IMR-90 (cell line): Measurements from ENCODE around the gene CCR5. TPM values are rescaled to one million over a fixed set of nuclear protein-coding genes. Genes with fewer than 3 reads are reported as not detected.

Experiments used
- ATAC-seq: fragments of 200-7000 bp; cut with Tn5 transposase; 2 replicates; pipeline ENCODE4 v1.9.1; 2020; ENCODE audit warnings: low read depth, mild to moderate bottlenecking, moderate library complexity
- BruUV-seq: library from RNA; stranded (reverse); fragments of 400-500 nt; replicated peaks from 2 replicates; lab custom pipeline; 2021; lab: Mats Ljungman, UMichigan
- CTCF ChIA-PET: fragments of 300-600 bp; formaldehyde crosslinking; extraction: SDS; loops from one replicate; lab custom pipeline; 2021; ENCODE audit warnings: antibody characterized with exemption; lab: Yijun Ruan, JAX
- POLR2A ChIA-PET: fragments of 300-600 bp; sonication (Branson Sonifier 250); formaldehyde crosslinking; loops from one replicate; lab custom pipeline; 2022; ENCODE audit warnings: antibody characterized with exemption; ENCODE audit not compliant: unreplicated experiment; lab: Charles Lee
- DNase-seq: peaks from one replicate; pipeline ENCODE4 v3.0.0; 2013
- H2AFZ ChIP-seq: replicated peaks from 2 replicates; pipeline ENCODE3; 2013; ENCODE audit warnings: low read length, mild to moderate bottlenecking; ENCODE audit not compliant: poor library complexity
- H2AK5ac ChIP-seq: 2 replicates; pipeline ENCODE4 v1.6.1; 2013; ENCODE audit warnings: low read depth, low read length, inconsistent platforms
- H2AK9ac ChIP-seq: replicated peaks from 2 replicates; pipeline ENCODE3; 2013; ENCODE audit warnings: mild to moderate bottlenecking, low read depth, low read length, moderate library complexity; ENCODE audit not compliant: poor library complexity
- H2BK120ac ChIP-seq: 2 replicates; pipeline ENCODE4 v1.6.1; 2013; ENCODE audit warnings: low read depth, low read length, inconsistent platforms
- H2BK15ac ChIP-seq: 3 replicates; pipeline ENCODE4 v1.6.1; 2013; ENCODE audit warnings: low read depth, low read length, inconsistent platforms
- H2BK20ac ChIP-seq: 2 replicates; pipeline ENCODE4 v1.6.1; 2013; ENCODE audit warnings: low read depth, mild to moderate bottlenecking, inconsistent platforms, low read length, moderate library complexity
- H2BK5ac ChIP-seq: 2 replicates; pipeline ENCODE4 v1.6.1; 2013; ENCODE audit warnings: mild to moderate bottlenecking, low read depth, low read length, inconsistent platforms; ENCODE audit not compliant: poor library complexity, severe bottlenecking
- H3K14ac ChIP-seq: replicated peaks from 2 replicates; pipeline ENCODE4 v1.6.1; 2013; ENCODE audit warnings: low read depth, low read length, inconsistent platforms
- H3K18ac ChIP-seq: 2 replicates; pipeline ENCODE4 v1.6.1; 2013; ENCODE audit warnings: low read depth, low read length, control low read depth
- H3K23ac ChIP-seq: 2 replicates; pipeline ENCODE4 v1.6.1; 2013; ENCODE audit warnings: low read depth, low read length, inconsistent platforms
- H3K27ac ChIP-seq: 2 replicates; pipeline ENCODE4 v1.5.1; 2013; ENCODE audit warnings: mild to moderate bottlenecking, control low read depth, low read length; ENCODE audit not compliant: insufficient read depth
- H3K27me3 ChIP-seq: 2 replicates; pipeline ENCODE4 v1.6.1; 2013; ENCODE audit warnings: low read length; ENCODE audit not compliant: control insufficient read depth, insufficient read depth
- H3K36me3 ChIP-seq: 2 replicates; pipeline ENCODE4 v1.6.1; 2013; ENCODE audit warnings: low read length, mixed read lengths; ENCODE audit not compliant: control insufficient read depth, insufficient read depth
- H3K4ac ChIP-seq: 2 replicates; pipeline ENCODE4 v1.6.1; 2013; ENCODE audit warnings: low read depth, low read length, inconsistent platforms
- H3K4me1 ChIP-seq: 2 replicates; pipeline ENCODE4 v1.6.1; 2013; ENCODE audit warnings: low read length, mixed read lengths; ENCODE audit not compliant: control insufficient read depth, insufficient read depth
- H3K4me2 ChIP-seq: 2 replicates; pipeline ENCODE4 v1.6.1; 2013; ENCODE audit warnings: low read depth, mild to moderate bottlenecking, control low read depth, low read length, moderate library complexity
- H3K4me3 ChIP-seq: 2 replicates; pipeline ENCODE4 v1.5.1; 2013; ENCODE audit warnings: low read depth, mild to moderate bottlenecking, control low read depth, low read length, moderate library complexity; ENCODE audit not compliant: insufficient read depth
- H3K56ac ChIP-seq: 2 replicates; pipeline ENCODE4 v1.6.1; 2013; ENCODE audit warnings: low read length, inconsistent platforms; ENCODE audit not compliant: insufficient read depth; ENCODE audit errors: extremely low read depth
- H3K79me1 ChIP-seq, 2 experiments: 2 replicates each; pipeline ENCODE4 v1.6.1; 2013; ENCODE audit warnings: low read length in 2 of 2, inconsistent platforms in 1 of 2, low read depth in 1 of 2
- H3K9ac ChIP-seq: 2 replicates; pipeline ENCODE4 v1.6.1; 2013; ENCODE audit warnings: low read depth, low read length, control low read depth
- H3K9me1 ChIP-seq: 2 replicates; pipeline ENCODE4 v1.6.1; 2013; ENCODE audit warnings: low read length, inconsistent platforms; ENCODE audit not compliant: insufficient read depth
- H3K9me3 ChIP-seq: 2 replicates; pipeline ENCODE4 v1.6.1; 2013; ENCODE audit warnings: low read length; ENCODE audit not compliant: control insufficient read depth, insufficient read depth
- H4K20me1 ChIP-seq: 2 replicates; pipeline ENCODE4 v1.6.1; 2013; ENCODE audit warnings: low read length, inconsistent platforms; ENCODE audit not compliant: insufficient read depth
- H4K5ac ChIP-seq: 2 replicates; pipeline ENCODE4 v1.6.1; 2013; ENCODE audit warnings: mild to moderate bottlenecking, low read depth, low read length, control low read depth
- H4K8ac ChIP-seq, 2 experiments: 2 replicates each; pipeline ENCODE4 v1.6.1; 2013; ENCODE audit warnings: low read depth in 2 of 2, low read length in 2 of 2, control low read depth in 1 of 2, inconsistent platforms in 1 of 2
- H4K91ac ChIP-seq: 2 replicates; pipeline ENCODE4 v1.6.1; 2013; ENCODE audit warnings: low read depth, low read length, inconsistent platforms; ENCODE audit not compliant: insufficient read depth
- BHLHE40 ChIP-seq: fragments of 150-350 bp; IDR thresholded peaks from 2 replicates; pipeline ENCODE4 v1.6.1; 2016; ENCODE audit warnings: mild to moderate bottlenecking, low read depth, low read length
- CEBPB ChIP-seq: IDR thresholded peaks from 2 replicates; pipeline ENCODE4 v1.6.1; 2012; ENCODE audit warnings: low read depth, low read length, improper control_type of control experiment
- MAFK ChIP-seq: IDR thresholded peaks from 2 replicates; pipeline ENCODE4 v1.6.1; 2012; ENCODE audit warnings: low read depth, low read length, improper control_type of control experiment
- MAZ ChIP-seq: IDR thresholded peaks from 2 replicates; pipeline ENCODE4 v1.6.1; 2012; ENCODE audit warnings: low read depth, mild to moderate bottlenecking, low read length, improper control_type of control experiment, moderate library complexity, borderline replicate concordance
- MXI1 ChIP-seq: IDR thresholded peaks from 2 replicates; pipeline ENCODE4 v1.6.1; 2012; ENCODE audit warnings: low read depth, mild to moderate bottlenecking, low read length, moderate library complexity, borderline replicate concordance
- NFE2L2 ChIP-seq: fragments of 150-350 bp; IDR thresholded peaks from 2 replicates; pipeline ENCODE4 v1.6.1; 2016; ENCODE audit warnings: low read depth, mild to moderate bottlenecking, low read length
- POLR2A ChIP-seq: IDR thresholded peaks from 2 replicates; pipeline ENCODE4 v1.6.1; 2012; ENCODE audit warnings: mild to moderate bottlenecking, low read depth, low read length
- RAD21 ChIP-seq: IDR thresholded peaks from 2 replicates; pipeline ENCODE4 v1.6.1; 2012; ENCODE audit warnings: low read length, improper control_type of control experiment
- RFX5 ChIP-seq: IDR thresholded peaks from 2 replicates; pipeline ENCODE4 v1.8.0; 2012; ENCODE audit warnings: low read depth, mild to moderate bottlenecking, low read length, moderate library complexity
- SMC3 ChIP-seq: fragments of 150-350 bp; IDR thresholded peaks from 2 replicates; pipeline ENCODE4 v1.6.1; 2016; ENCODE audit warnings: low read depth, mild to moderate bottlenecking, antibody characterized with exemption, low read length, moderate library complexity
- WGBS, 2 experiments: methylation state at CpG; one replicate each; pipeline versions ENCODE4 v1.1.5 to v1.1.7; 2013; ENCODE audit warnings: missing lambda C conversion rate in 2 of 2; ENCODE audit not compliant: insufficient read length in 1 of 2; ENCODE audit errors: extremely low coverage in 2 of 2; 5-methylcytosine and 5-hydroxymethylcytosine counted together
- dilution Hi-C: fragments of 300-500 bp; cut with HindIII; formaldehyde crosslinking; loops from one replicate; pipeline ENCODE4 v1.14.3; 2018; ENCODE audit warnings: low sequenced_read_pairs; ENCODE audit not compliant: unreplicated experiment
- in situ Hi-C: fragments of 300-500 bp; cut with MboI; formaldehyde crosslinking; loops from 3 replicates; pipeline ENCODE4 v1.14.3; 2019; ENCODE audit warnings: low sequenced_read_pairs, inconsistent platforms, mixed read lengths
- intact Hi-C: fragments of 100-400 bp; cut with micrococcal nuclease; formaldehyde crosslinking; loops from 2 replicates; pipeline ENCODE4 v1.10.0; 2022
- polyA plus RNA-seq, 3 experiments: library from polyadenylated mRNA; depleted of rRNA; stranded (reverse); fragments of >200 nt; gene quantifications; 2 replicates each; pipeline ENCODE4 v1.2.3, GENCODE V29; 2012; ENCODE audit warnings: low replicate concordance in 1 of 3
- total RNA-seq: library from RNA; depleted of rRNA; stranded (reverse); fragments of >200 nt; gene quantifications from 2 replicates; pipeline ENCODE4 v1.2.3, GENCODE V29; 2012
- TF ChIP-seq, protein P1 (sequence below): fragments of 150-350 bp; IDR thresholded peaks from 2 replicates; pipeline ENCODE4 v1.6.1; 2016; ENCODE audit warnings: low read depth, mild to moderate bottlenecking, low read length, moderate library complexity, borderline replicate concordance
- TF ChIP-seq, protein P2 (sequence below): conservative IDR thresholded peaks from 2 replicates; pipeline ENCODE4 v1.5.1; 2012; ENCODE audit warnings: mild to moderate bottlenecking, low read depth, low read length, improper control_type of control experiment
- TF ChIP-seq, protein P3 (sequence below): fragments of 150-350 bp; IDR thresholded peaks from 2 replicates; pipeline ENCODE4 v1.6.1; 2017; ENCODE audit warnings: mild to moderate bottlenecking, antibody characterized with exemption, low read length, low read depth

CCR5 gene
- total and polyA plus RNA-seq, 2 of the 4 experiments (the other 2 are of a cell fraction) = not detected

DNA sequence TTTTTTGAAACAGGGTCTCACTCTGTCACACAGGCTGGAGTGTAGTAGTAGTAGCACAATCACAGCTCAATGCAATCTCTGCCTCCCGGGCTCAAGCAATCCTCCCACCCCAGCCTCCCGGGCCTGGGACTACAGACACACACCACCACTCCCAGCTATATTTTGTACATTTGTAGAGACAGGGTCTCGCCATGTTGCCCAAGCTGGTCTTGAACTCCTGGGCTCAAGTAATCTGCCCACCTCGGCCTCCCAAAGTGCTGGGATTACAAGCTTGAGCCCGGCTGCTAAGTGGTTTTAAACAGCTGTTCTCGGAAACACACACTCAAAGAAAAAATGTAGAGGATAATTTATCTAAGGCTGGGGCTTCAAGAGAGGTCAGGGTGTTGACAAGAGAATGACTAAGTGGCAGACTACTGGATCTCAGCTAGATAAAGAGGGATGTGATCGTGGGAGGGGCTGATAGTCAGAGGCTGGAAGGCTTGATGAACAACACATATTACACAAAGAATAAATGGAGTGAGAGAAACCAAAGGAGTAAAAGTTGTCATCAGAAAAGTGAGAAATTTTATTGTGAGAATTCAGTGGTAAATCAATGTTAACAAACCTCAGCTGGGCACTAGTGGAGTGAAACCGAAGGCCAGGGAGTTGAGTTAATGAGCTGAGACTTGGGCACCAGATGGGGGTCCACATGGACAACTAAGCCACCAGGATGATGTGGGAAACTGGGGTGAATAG is 29.4 kb downstream of the CCR5 start:
- Histone ChIP-seq H4K91ac (no peak overlapping the region), H2BK15ac (no peak overlapping the region), H3K4ac (no peak overlapping the region), H4K8ac (no peak overlapping the region), H3K4me2 (no peak overlapping the region), H2BK5ac (peak overlapping the region; percentile 47), H3K9me1 (no peaks in the 10 kb centered on the region; the same call in 1 of the 2 replicates), H3K56ac (no peak overlapping the region), H2AFZ (no peak overlapping the region), H3K9me3 (no peaks in the 10 kb centered on the region), H3K36me3 (no peaks in the 10 kb centered on the region), H2BK20ac (no peak overlapping the region), H3K4me1 (peaks cover 7% of the 10 kb centered on the region), H3K79me1 (no peaks in the 10 kb centered on the region), H3K27me3 (no peaks in the 10 kb centered on the region; the same call in 1 of the 2 replicates), H4K5ac (no peak overlapping the region), H4K20me1 (no peaks in the 10 kb centered on the region), H2AK5ac (no peak overlapping the region), H3K4me3 (no peak overlapping the region), H2AK9ac (no peak overlapping the region), H2BK120ac (no peak overlapping the region), H3K14ac (no peak overlapping the region), H3K9ac (no peak overlapping the region), H3K23ac (no peak overlapping the region), H3K27ac (no peak overlapping the region), H3K18ac (no peak overlapping the region)
- in situ Hi-C loops (no loop called here), intact Hi-C loops (no loop called here), dilution Hi-C loops (no loop called here)
- ATAC-seq = peak; percentile 64
- BruUV-seq = no TSS peak
- no CpG with 5 or more reads among the region's 8 CpGs for WGBS, 2 experiments
- POLR2A ChIA-PET = no interaction called here
- TF ChIP-seq MAFK (no peak), RAD21 (no peak), CEBPB (no peak), MXI1 (no peak), RFX5 (no peak), SMC3 (no peak), BHLHE40 (no peak), NFE2L2 (no peak), MAZ (no peak), POLR2A (no peak)
- TF ChIP-seq, protein P1, sequence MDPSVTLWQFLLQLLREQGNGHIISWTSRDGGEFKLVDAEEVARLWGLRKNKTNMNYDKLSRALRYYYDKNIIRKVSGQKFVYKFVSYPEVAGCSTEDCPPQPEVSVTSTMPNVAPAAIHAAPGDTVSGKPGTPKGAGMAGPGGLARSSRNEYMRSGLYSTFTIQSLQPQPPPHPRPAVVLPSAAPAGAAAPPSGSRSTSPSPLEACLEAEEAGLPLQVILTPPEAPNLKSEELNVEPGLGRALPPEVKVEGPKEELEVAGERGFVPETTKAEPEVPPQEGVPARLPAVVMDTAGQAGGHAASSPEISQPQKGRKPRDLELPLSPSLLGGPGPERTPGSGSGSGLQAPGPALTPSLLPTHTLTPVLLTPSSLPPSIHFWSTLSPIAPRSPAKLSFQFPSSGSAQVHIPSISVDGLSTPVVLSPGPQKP = no peak
- TF ChIP-seq, protein P2, sequence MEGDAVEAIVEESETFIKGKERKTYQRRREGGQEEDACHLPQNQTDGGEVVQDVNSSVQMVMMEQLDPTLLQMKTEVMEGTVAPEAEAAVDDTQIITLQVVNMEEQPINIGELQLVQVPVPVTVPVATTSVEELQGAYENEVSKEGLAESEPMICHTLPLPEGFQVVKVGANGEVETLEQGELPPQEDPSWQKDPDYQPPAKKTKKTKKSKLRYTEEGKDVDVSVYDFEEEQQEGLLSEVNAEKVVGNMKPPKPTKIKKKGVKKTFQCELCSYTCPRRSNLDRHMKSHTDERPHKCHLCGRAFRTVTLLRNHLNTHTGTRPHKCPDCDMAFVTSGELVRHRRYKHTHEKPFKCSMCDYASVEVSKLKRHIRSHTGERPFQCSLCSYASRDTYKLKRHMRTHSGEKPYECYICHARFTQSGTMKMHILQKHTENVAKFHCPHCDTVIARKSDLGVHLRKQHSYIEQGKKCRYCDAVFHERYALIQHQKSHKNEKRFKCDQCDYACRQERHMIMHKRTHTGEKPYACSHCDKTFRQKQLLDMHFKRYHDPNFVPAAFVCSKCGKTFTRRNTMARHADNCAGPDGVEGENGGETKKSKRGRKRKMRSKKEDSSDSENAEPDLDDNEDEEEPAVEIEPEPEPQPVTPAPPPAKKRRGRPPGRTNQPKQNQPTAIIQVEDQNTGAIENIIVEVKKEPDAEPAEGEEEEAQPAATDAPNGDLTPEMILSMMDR = no peak
- TF ChIP-seq, protein P3, sequence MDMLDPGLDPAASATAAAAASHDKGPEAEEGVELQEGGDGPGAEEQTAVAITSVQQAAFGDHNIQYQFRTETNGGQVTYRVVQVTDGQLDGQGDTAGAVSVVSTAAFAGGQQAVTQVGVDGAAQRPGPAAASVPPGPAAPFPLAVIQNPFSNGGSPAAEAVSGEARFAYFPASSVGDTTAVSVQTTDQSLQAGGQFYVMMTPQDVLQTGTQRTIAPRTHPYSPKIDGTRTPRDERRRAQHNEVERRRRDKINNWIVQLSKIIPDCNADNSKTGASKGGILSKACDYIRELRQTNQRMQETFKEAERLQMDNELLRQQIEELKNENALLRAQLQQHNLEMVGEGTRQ = no peak
- peak; percentile 62 for DNase-seq
- CTCF ChIA-PET = interaction anchor here (0.6 to 1.3 kb wide), 3 partner anchors 9 to 134 kb away, joined by 3 to 4 read pairs (median 4); no protein-coding TSS in a partner anchor
